Epithelial cell of umbilical artery (primary cell): Measurements from ENCODE around the gene A1BG. TPM values are rescaled to one million over a fixed set of nuclear protein-coding genes. Genes with fewer than 3 reads are reported as not detected.

Experiments
- total RNA-seq: library from RNA; depleted of rRNA; stranded (reverse); fragments of >200 nt; gene quantifications from 2 replicates; pipeline ENCODE4 v1.2.3, GENCODE V29; 2014

Gene A1BG
- 3.6 and 6.2 TPM in 2 replicates for total RNA-seq

GRCh38 chr19:58352760-58353671 lies at the start of gene A1BG:
TSS of gene A1BG (minus strand) at chr19:58353492. CDS start at chr19:58353437, 55 bp downstream.

GRCh38 chr19:58395220-58395978 lies 42.1 kb upstream of the A1BG start, which contains the start of gene RNF225:
TSS of gene RNF225 (plus strand) at chr19:58395656. CDS start at chr19:58396090, 434 bp downstream.

GRCh38 chr19:58386576-58387337 lies 33.5 kb upstream of the A1BG start, which contains the start of gene RPS5:
TSS of gene RPS5 (plus strand) at chr19:58387269. CDS start at chr19:58388138, 869 bp downstream.

GRCh38 chr19:58380662-58381459 lies 27.6 kb upstream of the A1BG start, which contains the start of gene ZNF837:
TSS of gene ZNF837 (minus strand) at chr19:58381030. CDS start at chr19:58369332, 11,698 bp downstream.

GRCh38 chr19:58362272-58362994 lies 9.1 kb upstream of the A1BG start, which contains the start of gene ZNF497:
TSS of gene ZNF497 (minus strand) at chr19:58362751. CDS start at chr19:58357635, 5,116 bp downstream.

GRCh38 chr19:58326914-58327726 lies 26.2 kb downstream of the A1BG start, which contains the start of gene ZSCAN22:
TSS of gene ZSCAN22 (plus strand) at chr19:58326994. CDS start at chr19:58334803, 7,809 bp downstream.

GRCh38 chr19:58305065-58305931 lies 48.0 kb downstream of the A1BG start, which contains the start of gene ERVK3-1:
TSS of gene ERVK3-1 (plus strand) at chr19:58305377. CDS start at chr19:58312169, 6,792 bp downstream.

Other genes with a start within 250 kb of the A1BG start
- gene ZNF329, start 202.7 kb downstream of the A1BG start, total RNA-seq, result 8.4 and 9.4 TPM in 2 replicates
- gene ZNF274, start 170.4 kb downstream of the A1BG start, total RNA-seq, result 15.3 and 19.2 TPM in 2 replicates
- gene ZNF544, start 124.6 kb downstream of the A1BG start, total RNA-seq, result 58.1 and 95.7 TPM in 2 replicates
- gene ZNF8, start 74.5 kb downstream of the A1BG start, total RNA-seq, result 3.3 and 3.6 TPM in 2 replicates
- gene ERVK3-1, start 48.1 kb downstream of the A1BG start, total RNA-seq, result 21.4 and 31.2 TPM in 2 replicates
- gene ZSCAN22, start 26.5 kb downstream of the A1BG start, total RNA-seq, result 2.1 and 2.3 TPM in 2 replicates
- 0.65 and 1.4 TPM in 2 replicates for gene ZNF497, start 9.3 kb upstream of the A1BG start, total RNA-seq
- gene ZNF837, start 27.5 kb upstream of the A1BG start, total RNA-seq, result 1.2 and 2.9 TPM in 2 replicates
- 1,884 and 2,690 TPM in 2 replicates for gene RPS5, start 33.8 kb upstream of the A1BG start, total RNA-seq
- not detected in 2 replicates for gene RNF225, start 42.2 kb upstream of the A1BG start, total RNA-seq
- gene ZNF584, start 55.2 kb upstream of the A1BG start, total RNA-seq, result 10.8 and 15.3 TPM in 2 replicates
- 5.5 and 7.8 TPM in 2 replicates for gene ZNF132, start 86.7 kb upstream of the A1BG start, total RNA-seq
- gene ZNF324B, start 98.1 kb upstream of the A1BG start, total RNA-seq, result 6.8 and 9.4 TPM in 2 replicates
- gene ZNF324, start 113.6 kb upstream of the A1BG start, total RNA-seq, result 11.4 and 13.7 TPM in 2 replicates
- gene ZNF446, start 122.9 kb upstream of the A1BG start, total RNA-seq, result 4.3 and 4.9 TPM in 2 replicates
- 5.3 and 5.5 TPM in 2 replicates for gene SLC27A5, start 158.5 kb upstream of the A1BG start, total RNA-seq
- 5.2 and 5.9 TPM in 2 replicates for gene ZBTB45, start 166.3 kb upstream of the A1BG start, total RNA-seq
- 286 and 350 TPM in 2 replicates for gene TRIM28, start 190.6 kb upstream of the A1BG start, total RNA-seq
- 98.6 and 119 TPM in 2 replicates for gene CHMP2A, start 201.6 kb upstream of the A1BG start, total RNA-seq
- gene UBE2M, start 205.1 kb upstream of the A1BG start, total RNA-seq, result 95.1 and 95.5 TPM in 2 replicates
- gene MZF1, start 219.8 kb upstream of the A1BG start, total RNA-seq, result 7.9 and 9.4 TPM in 2 replicates